Hepatocyte (in vitro differentiated cells): ENCODE data around the gene LRCH1. TPM values are rescaled to one million over a fixed set of nuclear protein-coding genes. Genes with fewer than 3 reads are reported as not detected.

ENCODE experiments used
- DNase-seq: peaks from one replicate; pipeline ENCODE4 v3.0.0-alpha.2; 2016; ENCODE audit warnings: low spot score
- H2AFZ ChIP-seq: fragments of 200-600 bp; sonication (generic); 2 replicates; pipeline ENCODE4 v1.6.0; 2016; ENCODE audit warnings: antibody characterized with exemption, mild to moderate bottlenecking
- H3K27ac ChIP-seq: fragments of 200-600 bp; sonication (generic); 2 replicates; pipeline ENCODE4 v1.5.1; 2016; ENCODE audit warnings: mild to moderate bottlenecking
- H3K27me3 ChIP-seq: fragments of 200-600 bp; sonication (generic); 2 replicates; pipeline ENCODE4 v1.6.1; 2016
- H3K36me3 ChIP-seq: fragments of 200-600 bp; sonication (generic); replicated peaks from 2 replicates; pipeline ENCODE4 v1.5.1; 2016; ENCODE audit warnings: low read depth; ENCODE audit not compliant: insufficient read depth
- H3K4me1 ChIP-seq: fragments of 200-600 bp; sonication (generic); 2 replicates; pipeline ENCODE4 v1.5.1; 2016; ENCODE audit warnings: mild to moderate bottlenecking, moderate library complexity; ENCODE audit not compliant: insufficient read depth
- H3K4me2 ChIP-seq: fragments of 200-600 bp; sonication (generic); 2 replicates; pipeline ENCODE4 v1.6.0; 2016
- H3K4me3 ChIP-seq: fragments of 200-600 bp; sonication (generic); 2 replicates; pipeline ENCODE4 v1.5.1; 2016; ENCODE audit warnings: mild to moderate bottlenecking
- H3K79me2 ChIP-seq: fragments of 200-600 bp; sonication (generic); 2 replicates; pipeline ENCODE4 v1.6.0; 2017; ENCODE audit warnings: mild to moderate bottlenecking
- H3K9me2 ChIP-seq: fragments of 200-600 bp; sonication (generic); replicated peaks from 2 replicates; pipeline ENCODE4 v1.6.0; 2017; ENCODE audit warnings: mild to moderate bottlenecking; ENCODE audit not compliant: insufficient read depth
- H3K9me3 ChIP-seq: fragments of 200-600 bp; sonication (generic); 2 replicates; pipeline ENCODE4 v1.5.1; 2016; ENCODE audit warnings: low read depth, mild to moderate bottlenecking
- H4K20me1 ChIP-seq: fragments of 200-600 bp; sonication (generic); 2 replicates; pipeline ENCODE4 v1.6.0; 2016; ENCODE audit warnings: mild to moderate bottlenecking; ENCODE audit not compliant: insufficient read depth, poor library complexity, severe bottlenecking
- CTCF ChIP-seq: fragments of 200-600 bp; sonication (generic); IDR thresholded peaks from 2 replicates; pipeline ENCODE4 v1.5.1; 2016; ENCODE audit warnings: antibody characterized with exemption, mild to moderate bottlenecking; ENCODE audit not compliant: poor library complexity
- EZH2 ChIP-seq: fragments of 200-600 bp; sonication (generic); IDR thresholded peaks from 2 replicates; pipeline ENCODE4 v1.6.1; 2016; ENCODE audit warnings: antibody characterized with exemption, mild to moderate bottlenecking, borderline replicate concordance
- EZH2phosphoT487 ChIP-seq: fragments of 200-600 bp; sonication (generic); IDR thresholded peaks from one replicate; pipeline ENCODE4 v1.6.1; 2018; ENCODE audit warnings: antibody characterized with exemption, mild to moderate bottlenecking, low read depth, moderate library complexity; ENCODE audit not compliant: unreplicated experiment, severe bottlenecking
- WGBS: methylation state at CpG from one replicate; pipeline ENCODE4 v1.1.6; 2016; ENCODE audit warnings: low lambda C conversion rate; ENCODE audit errors: missing lambda C conversion rate; 5-methylcytosine and 5-hydroxymethylcytosine counted together
- polyA plus RNA-seq: library from polyadenylated mRNA; unstranded; fragments of >200 nt; fragmentation: Nextera tagmentation; extraction: Ambion mirVana; gene quantifications from 2 replicates; pipeline ENCODE4 v1.2.1, GENCODE V29; 2016
- total RNA-seq: library from RNA; depleted of rRNA; stranded (reverse); fragments of >200 nt; gene quantifications from 2 replicates; pipeline ENCODE4 v1.2.3, GENCODE V29; 2014

LRCH1 gene
- total and polyA plus RNA-seq, 2 experiments from 2014 or later: 5.7 to 14.1 TPM

GRCh38 chr13:46614582-46614981 is 61.6 kb downstream of the LRCH1 start:
- H3K36me3 ChIP-seq: no peaks in the 10 kb centered on the region
- H3K4me2 ChIP-seq: no peak overlapping the region
- no peak for TF ChIP-seq EZH2phosphoT487
- no peak for TF ChIP-seq CTCF
- TF ChIP-seq EZH2: no peak
- H3K4me1 ChIP-seq: peaks cover 36% of the 10 kb centered on the region
- no peaks in the 10 kb centered on the region for H3K9me2 ChIP-seq
- no peak overlapping the region for H3K4me3 ChIP-seq
- no peak overlapping the region for H3K27ac ChIP-seq
- H4K20me1 ChIP-seq: no peaks in the 10 kb centered on the region
- no peaks in the 10 kb centered on the region for H3K27me3 ChIP-seq
- 77% methylated on average over 7 of the region's 7 CpGs for WGBS
- no peaks in the 10 kb centered on the region for H3K9me3 ChIP-seq
- peaks cover 86% of the 10 kb centered on the region for H3K79me2 ChIP-seq
- no peak for DNase-seq
- no peak overlapping the region for H2AFZ ChIP-seq

GRCh38 chr13:46615888-46616531 is 63.0 kb downstream of the LRCH1 start:
- Histone ChIP-seq H3K9me2 (no peaks in the 10 kb centered on the region), H3K27me3 (no peaks in the 10 kb centered on the region), H3K4me1 (peaks cover 39% of the 10 kb centered on the region), H3K36me3 (no peaks in the 10 kb centered on the region), H3K27ac (peak overlapping the region; percentile 70), H3K4me3 (no peak overlapping the region), H2AFZ (peak overlapping the region; percentile 21), H3K4me2 (peak overlapping the region; percentile 68), H3K9me3 (no peaks in the 10 kb centered on the region), H4K20me1 (peaks cover under 1% of the 10 kb centered on the region), H3K79me2 (peaks cover 86% of the 10 kb centered on the region)
- DNase-seq: peak; percentile 20
- no peak for TF ChIP-seq CTCF
- no peak for TF ChIP-seq EZH2
- no peak for TF ChIP-seq EZH2phosphoT487
- WGBS: 23% methylated on average over 8 of the region's 8 CpGs

- H3K79me2 ChIP-seq: peaks cover 80% of the 10 kb centered on the region
- TF ChIP-seq CTCF: no peak
- H3K36me3 ChIP-seq: no peaks in the 10 kb centered on the region
- no peak overlapping the region for H3K4me3 ChIP-seq
- peaks cover 6% of the 10 kb centered on the region for H4K20me1 ChIP-seq
- H3K27me3 ChIP-seq: no peaks in the 10 kb centered on the region
- peak overlapping the region; percentile 39 for H3K4me2 ChIP-seq
- 57% methylated on average over 8 of the region's 8 CpGs for WGBS
- peaks cover 52% of the 10 kb centered on the region for H3K4me1 ChIP-seq
- DNase-seq: no peak
- H2AFZ ChIP-seq: no peak overlapping the region
- no peaks in the 10 kb centered on the region for H3K9me2 ChIP-seq
- H3K9me3 ChIP-seq: no peaks in the 10 kb centered on the region
- H3K27ac ChIP-seq: peak overlapping the region; percentile 60
Observed at GRCh38 chr13:46617229-46617721, 64.3 kb downstream of the LRCH1 start.
